DOHH2 (cell line): Measurements from ENCODE around the gene CAPZA2.

Experiments
- CTCF ChIP-seq: fragments of 200-600 bp; sonication (generic); IDR thresholded peaks from one replicate; pipeline ENCODE4 v1.5.1; 2014; ENCODE audit warnings: antibody characterized with exemption, mild to moderate bottlenecking, low read depth, low read length; ENCODE audit not compliant: poor library complexity, severe bottlenecking
- EZH2phosphoT487 ChIP-seq: fragments of 200-600 bp; sonication (generic); IDR thresholded peaks from 2 replicates; pipeline ENCODE4 v1.6.1; 2017; ENCODE audit warnings: borderline replicate concordance, mild to moderate bottlenecking, antibody characterized with exemption, low read length, moderate library complexity, mixed read lengths

GRCh38 chr7:116949941-116950801, 87.8 kb downstream of the CAPZA2 start:
- TF ChIP-seq CTCF (no peak), EZH2phosphoT487 (no peak)
